SK-N-DZ (cell line): ENCODE measurements around the gene RHOA.
A peak's percentile ranks its signal among the peaks of the same experiment; 100 is the strongest.
"Not testable (repeated sequence)": the region's sequence is repeated elsewhere in the genome, so short reads cannot be mapped to it uniquely, and the experiment has no call there.

ENCODE experiments used
- DNase-seq: peaks from one replicate; pipeline ENCODE4 v3.0.0-alpha.2; 2015; ENCODE audit warnings: low spot score

RHOA gene

GRCh38 chr3:49412632-49413337 is 1.0 kb upstream of the RHOA start:
- no peak for DNase-seq

- DNase-seq, result no peak
Observed at GRCh38 chr3:49411535-49411967, 225 bp downstream of the RHOA start.

GRCh38 chr3:49410846-49411534 is 786 bp downstream of the RHOA start:
- DNase-seq, result no peak

DNA sequence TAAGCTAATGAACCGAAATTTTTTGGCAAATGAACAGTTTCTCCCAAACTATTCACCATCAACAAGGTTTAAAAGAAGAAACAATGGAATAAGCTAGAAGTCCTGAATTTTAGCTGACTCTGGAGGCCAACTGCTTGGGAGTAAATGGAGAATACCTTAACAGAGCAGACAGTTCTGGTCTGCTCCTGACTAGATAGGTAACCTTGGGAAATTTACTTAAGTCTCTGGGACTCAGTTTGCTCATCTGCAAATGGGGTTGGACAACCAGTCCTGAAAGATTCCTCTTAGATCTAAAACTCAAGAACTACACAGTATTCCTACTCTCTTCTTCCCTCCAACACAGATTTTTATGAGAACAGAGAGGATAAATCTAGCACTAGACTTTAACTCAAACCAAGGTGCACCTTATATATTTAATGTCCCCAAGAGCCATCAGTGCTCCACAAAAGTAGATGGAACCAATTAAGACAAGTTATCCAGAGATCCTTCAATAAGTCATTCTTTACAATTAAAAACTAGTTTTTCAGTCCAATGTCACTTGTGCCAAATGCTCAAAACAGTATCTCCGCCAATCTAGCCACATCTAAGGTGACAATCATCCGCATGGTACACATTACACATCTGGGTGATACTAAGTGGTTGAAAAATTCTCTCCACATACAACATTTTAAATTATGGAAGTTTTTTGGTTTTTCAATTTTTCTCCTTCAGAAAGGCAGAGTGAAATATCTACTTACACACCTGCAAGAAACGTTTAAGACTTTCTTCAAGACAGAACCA is 1.5 kb downstream of the RHOA start:
- no peak for DNase-seq

DNA sequence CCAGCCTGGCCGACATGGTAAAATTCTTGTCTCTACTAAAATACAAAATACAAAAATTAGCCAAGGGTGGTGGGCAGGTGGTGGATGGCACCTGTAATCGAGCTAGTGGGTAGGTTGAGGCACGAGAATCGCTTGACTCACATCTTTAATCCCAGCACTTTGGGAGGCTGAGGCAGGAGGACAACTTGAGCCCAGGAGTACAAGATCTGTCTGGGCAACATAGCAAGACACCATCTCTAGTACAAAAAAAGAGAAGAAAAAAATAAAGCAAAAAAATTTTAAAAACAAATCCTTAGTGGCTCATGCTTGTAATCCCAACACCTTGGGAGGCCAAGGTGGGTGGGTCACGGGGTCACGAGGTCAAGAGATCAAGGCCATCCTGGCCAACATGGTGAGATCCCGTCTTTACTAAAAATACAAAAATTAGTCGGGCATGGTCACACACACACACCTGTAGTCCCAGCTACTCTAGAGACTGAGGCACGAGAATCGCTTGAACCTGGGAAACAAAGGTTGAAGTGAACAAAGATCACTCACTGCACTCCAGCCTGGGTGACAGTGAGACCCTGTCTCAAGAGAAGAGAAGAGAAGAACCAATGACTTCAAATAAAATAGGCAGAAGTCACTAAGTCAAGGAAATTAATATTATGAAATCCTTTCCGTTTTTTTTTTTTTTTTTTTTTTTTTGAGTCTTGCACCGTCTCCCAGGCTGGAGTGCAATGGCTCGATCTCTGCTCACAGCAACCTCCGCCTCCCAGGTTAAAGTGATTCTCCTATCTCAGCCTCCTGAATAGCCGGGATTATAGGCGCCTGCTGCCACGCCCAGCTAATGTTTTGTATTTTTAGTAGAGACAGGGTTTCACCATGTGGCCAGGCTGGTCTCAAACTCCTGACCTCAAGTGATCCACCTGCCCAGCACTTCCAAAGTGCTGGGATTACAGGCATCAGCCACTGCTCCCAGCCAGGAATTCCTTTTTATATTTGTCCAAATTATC is 4.9 kb downstream of the RHOA start:
- no peak for DNase-seq

- not testable (repeated sequence) for DNase-seq
Observed at GRCh38 chr3:49405570-49405969, 6.2 kb downstream of the RHOA start.

GRCh38 chr3:49403891-49404290 is 7.9 kb downstream of the RHOA start:
- DNase-seq, result no peak

- no peak for DNase-seq
Observed at GRCh38 chr3:49401766-49402165, 10.0 kb downstream of the RHOA start.

GRCh38 chr3:49399461-49399860 is 12.3 kb downstream of the RHOA start:
- DNase-seq, result no peak

DNA sequence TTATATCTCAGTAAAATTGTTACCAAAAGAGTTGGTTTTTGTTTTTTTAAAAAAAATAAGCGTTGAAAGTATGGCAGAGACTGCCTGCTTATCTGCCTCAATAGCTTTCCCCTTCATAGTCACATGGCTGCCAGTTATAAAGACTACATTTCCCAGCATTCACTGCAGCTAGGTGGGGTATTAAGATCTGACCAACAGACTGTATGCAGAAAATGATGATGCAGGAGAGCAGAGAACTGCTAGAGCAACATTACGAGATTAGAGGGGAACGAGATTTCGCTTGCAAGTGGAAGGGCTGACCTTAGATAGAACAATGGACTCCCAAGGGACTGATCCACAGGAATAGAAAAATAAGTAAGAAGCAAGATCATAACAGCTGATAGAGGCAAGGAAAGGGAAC is 14.3 kb downstream of the RHOA start:
- peak; percentile 62 for DNase-seq

GRCh38 chr3:49391310-49391709 is 20.5 kb downstream of the RHOA start:
- not testable (repeated sequence) for DNase-seq

DNA sequence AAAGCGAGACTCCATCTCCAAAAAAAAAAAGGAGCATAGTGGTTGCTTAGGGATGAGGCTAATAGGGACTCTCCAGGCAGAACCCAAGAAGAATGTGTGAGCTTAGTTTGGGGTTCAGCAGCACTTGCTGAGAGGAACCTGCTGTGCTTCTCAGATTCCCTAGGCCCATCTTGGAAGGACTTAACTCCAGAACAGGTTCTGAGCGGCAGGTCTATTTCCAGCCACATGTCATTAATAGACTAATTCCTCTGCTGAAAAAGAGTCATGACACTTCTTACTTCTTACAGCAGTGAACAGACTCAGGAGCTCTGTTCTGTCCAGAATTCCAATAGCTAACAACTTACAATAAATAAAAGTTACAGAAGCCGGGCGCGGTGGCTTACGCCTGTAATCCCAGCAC is 22.5 kb downstream of the RHOA start:
- DNase-seq, result no peak

DNA sequence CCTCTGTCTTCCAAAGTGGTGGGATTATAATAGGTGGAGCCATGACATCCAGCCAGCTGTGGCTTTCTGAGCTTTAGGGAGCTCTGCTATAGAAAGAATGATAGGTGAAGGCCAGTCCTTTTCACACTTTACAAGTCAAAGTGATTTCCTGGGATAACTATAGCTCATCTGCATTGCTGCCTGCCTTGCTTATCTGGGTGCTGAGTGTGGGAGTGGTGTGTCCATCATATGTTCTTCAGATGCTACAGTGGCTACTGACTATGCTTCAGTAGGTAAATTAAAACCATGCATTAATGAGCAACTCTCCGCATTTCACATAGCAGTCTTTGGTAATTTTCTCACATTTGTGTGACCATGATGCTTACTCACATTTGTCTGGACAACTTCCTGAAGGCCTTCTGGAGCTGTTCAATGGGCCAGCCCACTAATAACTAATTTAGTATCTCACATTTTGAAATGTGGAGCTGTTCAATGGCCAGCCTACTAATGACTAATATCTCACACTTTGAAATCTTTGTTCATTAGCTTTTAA is 23.4 kb downstream of the RHOA start:
- DNase-seq, result no peak

GRCh38 chr3:49387721-49388120 is 24.1 kb downstream of the RHOA start:
- no peak for DNase-seq

- no peak for DNase-seq
Observed at GRCh38 chr3:49386056-49386756, 25.6 kb downstream of the RHOA start.

- no peak for DNase-seq
Observed at GRCh38 chr3:49385617-49386016, 26.2 kb downstream of the RHOA start.

DNA sequence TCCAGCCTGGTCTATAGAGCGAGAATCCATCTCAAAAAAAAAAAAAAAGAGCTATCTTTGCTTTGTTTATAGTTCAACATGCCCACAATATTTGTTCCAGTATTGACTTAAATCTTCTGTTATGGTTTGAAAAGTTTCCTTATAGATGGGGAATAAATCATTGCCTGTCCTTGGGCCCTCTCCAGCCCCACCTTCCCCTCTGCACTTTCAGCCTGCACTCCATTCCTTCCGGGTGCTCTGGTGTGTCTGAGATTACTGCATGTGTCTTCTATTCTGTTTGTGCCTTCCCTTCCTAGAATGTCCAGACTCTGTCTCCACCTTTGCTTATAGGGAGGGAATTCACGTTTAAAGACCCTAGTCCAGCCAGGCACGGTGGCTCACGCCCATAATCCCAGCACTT is 28.4 kb downstream of the RHOA start:
- DNase-seq, result no peak

- DNase-seq, result no peak
Observed at GRCh38 chr3:49378249-49378895, 33.4 kb downstream of the RHOA start.

- DNase-seq, result no peak
Observed at GRCh38 chr3:49377483-49377882, 34.3 kb downstream of the RHOA start.

GRCh38 chr3:49371946-49372345 is 39.8 kb downstream of the RHOA start:
- DNase-seq, result no peak
